HEK293 (cell line): ENCODE results near the gene COTL1.

Source experiments
- BCL11A ChIP-seq: fragments of 450-650 bp; formaldehyde crosslinking; IDR thresholded peaks from 2 replicates; pipeline ENCODE4 v1.5.1; 2016; ENCODE audit warnings: low read depth, missing biosample characterization, missing genetic modification characterization
- CTCF ChIP-seq: fragments of 450-650 bp; formaldehyde crosslinking; IDR thresholded peaks from 2 replicates; pipeline ENCODE4 v1.5.1; 2016; ENCODE audit warnings: missing biosample characterization, missing genetic modification characterization
- HOXA7 ChIP-seq: sonication (generic); formaldehyde crosslinking; IDR thresholded peaks from 2 replicates; pipeline ENCODE4 v1.8.1; 2022; ENCODE audit warnings: missing genetic modification reagents, borderline replicate concordance
- MEIS1 ChIP-seq: sonication (generic); formaldehyde crosslinking; IDR thresholded peaks from 2 replicates; pipeline ENCODE4 v1.8.1; 2022; ENCODE audit warnings: missing genetic modification reagents, mild to moderate bottlenecking, borderline replicate concordance
- REST ChIP-seq: fragments of 450-650 bp; formaldehyde crosslinking; IDR thresholded peaks from 2 replicates; pipeline ENCODE4 v1.5.1; 2016; ENCODE audit warnings: missing biosample characterization, missing genetic modification characterization
- TCF7L2 ChIP-seq: IDR thresholded peaks from 2 replicates; pipeline ENCODE4 v1.6.1; 2011; ENCODE audit warnings: low read depth, mild to moderate bottlenecking, inconsistent platforms, low read length, moderate library complexity, borderline replicate concordance
- ZBTB17 ChIP-seq: fragments of 450-650 bp; formaldehyde crosslinking; IDR thresholded peaks from 2 replicates; pipeline ENCODE4 v1.5.1; 2016; ENCODE audit warnings: missing biosample characterization, missing genetic modification characterization
- ZNF121 ChIP-seq: fragments of 450-650 bp; formaldehyde crosslinking; IDR thresholded peaks from 2 replicates; pipeline ENCODE4 v1.5.1; 2016; ENCODE audit warnings: missing biosample characterization, missing genetic modification characterization
- ZNF174 ChIP-seq: fragments of 450-650 bp; formaldehyde crosslinking; IDR thresholded peaks from 2 replicates; pipeline ENCODE4 v1.5.0; 2017; ENCODE audit warnings: missing biosample characterization, mild to moderate bottlenecking, missing genetic modification characterization
- ZNF311 ChIP-seq: fragments of 450-650 bp; formaldehyde crosslinking; IDR thresholded peaks from 2 replicates; pipeline ENCODE4 v1.5.1; 2017; ENCODE audit warnings: missing biosample characterization, missing genetic modification characterization, borderline replicate concordance
- ZNF768 ChIP-seq: fragments of 450-650 bp; formaldehyde crosslinking; IDR thresholded peaks from 2 replicates; pipeline ENCODE4 v1.5.1; 2018; ENCODE audit warnings: missing biosample characterization, mild to moderate bottlenecking, missing genetic modification characterization
- TF ChIP-seq, protein P1 (sequence below): fragments of 450-650 bp; formaldehyde crosslinking; IDR thresholded peaks from 2 replicates; pipeline ENCODE4 v1.5.1; 2016; ENCODE audit warnings: missing biosample characterization, missing genetic modification characterization
- TF ChIP-seq, protein P2 (sequence below): fragments of 450-650 bp; formaldehyde crosslinking; IDR thresholded peaks from 2 replicates; pipeline ENCODE4 v1.5.1; 2016; ENCODE audit warnings: missing biosample characterization, missing genetic modification characterization, borderline replicate concordance

DNA sequence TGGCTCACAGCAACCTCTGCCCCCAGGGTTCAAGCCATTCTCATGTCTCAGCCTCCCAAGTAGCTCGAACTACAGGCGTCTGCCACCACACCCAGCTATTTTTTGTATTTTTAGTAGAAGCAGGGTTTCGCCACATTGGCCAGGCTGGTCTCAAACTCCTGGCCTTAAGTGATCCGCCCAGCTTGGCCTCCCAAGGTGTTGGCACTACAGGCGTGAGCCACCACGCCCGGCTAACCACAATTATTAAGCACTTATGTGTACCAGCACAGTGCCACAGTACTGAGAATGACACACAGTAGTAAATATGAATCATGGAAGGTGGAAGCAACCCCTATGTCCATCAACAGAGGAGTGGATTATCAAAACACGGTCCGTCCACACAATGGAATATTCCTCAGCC is 49.8 kb downstream of the COTL1 start:
- TF ChIP-seq BCL11A (tag by site-specific recombination), result no peak
- no peak for TF ChIP-seq REST
- no peak for TF ChIP-seq ZNF121 (tag by site-specific recombination)
- no peak for TF ChIP-seq ZNF174
- no peak for TF ChIP-seq CTCF
- TF ChIP-seq ZBTB17 (tag by site-specific recombination), result no peak
- TF ChIP-seq, protein P1, sequence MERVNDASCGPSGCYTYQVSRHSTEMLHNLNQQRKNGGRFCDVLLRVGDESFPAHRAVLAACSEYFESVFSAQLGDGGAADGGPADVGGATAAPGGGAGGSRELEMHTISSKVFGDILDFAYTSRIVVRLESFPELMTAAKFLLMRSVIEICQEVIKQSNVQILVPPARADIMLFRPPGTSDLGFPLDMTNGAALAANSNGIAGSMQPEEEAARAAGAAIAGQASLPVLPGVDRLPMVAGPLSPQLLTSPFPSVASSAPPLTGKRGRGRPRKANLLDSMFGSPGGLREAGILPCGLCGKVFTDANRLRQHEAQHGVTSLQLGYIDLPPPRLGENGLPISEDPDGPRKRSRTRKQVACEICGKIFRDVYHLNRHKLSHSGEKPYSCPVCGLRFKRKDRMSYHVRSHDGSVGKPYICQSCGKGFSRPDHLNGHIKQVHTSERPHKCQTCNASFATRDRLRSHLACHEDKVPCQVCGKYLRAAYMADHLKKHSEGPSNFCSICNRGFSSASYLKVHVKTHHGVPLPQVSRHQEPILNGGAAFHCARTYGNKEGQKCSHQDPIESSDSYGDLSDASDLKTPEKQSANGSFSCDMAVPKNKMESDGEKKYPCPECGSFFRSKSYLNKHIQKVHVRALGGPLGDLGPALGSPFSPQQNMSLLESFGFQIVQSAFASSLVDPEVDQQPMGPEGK (tag by site-specific recombination), result no peak
- TF ChIP-seq MEIS1 (CRISPR knock-in tag), result no peak
- TF ChIP-seq HOXA7 (CRISPR knock-in tag), result no peak
- TF ChIP-seq, protein P2, sequence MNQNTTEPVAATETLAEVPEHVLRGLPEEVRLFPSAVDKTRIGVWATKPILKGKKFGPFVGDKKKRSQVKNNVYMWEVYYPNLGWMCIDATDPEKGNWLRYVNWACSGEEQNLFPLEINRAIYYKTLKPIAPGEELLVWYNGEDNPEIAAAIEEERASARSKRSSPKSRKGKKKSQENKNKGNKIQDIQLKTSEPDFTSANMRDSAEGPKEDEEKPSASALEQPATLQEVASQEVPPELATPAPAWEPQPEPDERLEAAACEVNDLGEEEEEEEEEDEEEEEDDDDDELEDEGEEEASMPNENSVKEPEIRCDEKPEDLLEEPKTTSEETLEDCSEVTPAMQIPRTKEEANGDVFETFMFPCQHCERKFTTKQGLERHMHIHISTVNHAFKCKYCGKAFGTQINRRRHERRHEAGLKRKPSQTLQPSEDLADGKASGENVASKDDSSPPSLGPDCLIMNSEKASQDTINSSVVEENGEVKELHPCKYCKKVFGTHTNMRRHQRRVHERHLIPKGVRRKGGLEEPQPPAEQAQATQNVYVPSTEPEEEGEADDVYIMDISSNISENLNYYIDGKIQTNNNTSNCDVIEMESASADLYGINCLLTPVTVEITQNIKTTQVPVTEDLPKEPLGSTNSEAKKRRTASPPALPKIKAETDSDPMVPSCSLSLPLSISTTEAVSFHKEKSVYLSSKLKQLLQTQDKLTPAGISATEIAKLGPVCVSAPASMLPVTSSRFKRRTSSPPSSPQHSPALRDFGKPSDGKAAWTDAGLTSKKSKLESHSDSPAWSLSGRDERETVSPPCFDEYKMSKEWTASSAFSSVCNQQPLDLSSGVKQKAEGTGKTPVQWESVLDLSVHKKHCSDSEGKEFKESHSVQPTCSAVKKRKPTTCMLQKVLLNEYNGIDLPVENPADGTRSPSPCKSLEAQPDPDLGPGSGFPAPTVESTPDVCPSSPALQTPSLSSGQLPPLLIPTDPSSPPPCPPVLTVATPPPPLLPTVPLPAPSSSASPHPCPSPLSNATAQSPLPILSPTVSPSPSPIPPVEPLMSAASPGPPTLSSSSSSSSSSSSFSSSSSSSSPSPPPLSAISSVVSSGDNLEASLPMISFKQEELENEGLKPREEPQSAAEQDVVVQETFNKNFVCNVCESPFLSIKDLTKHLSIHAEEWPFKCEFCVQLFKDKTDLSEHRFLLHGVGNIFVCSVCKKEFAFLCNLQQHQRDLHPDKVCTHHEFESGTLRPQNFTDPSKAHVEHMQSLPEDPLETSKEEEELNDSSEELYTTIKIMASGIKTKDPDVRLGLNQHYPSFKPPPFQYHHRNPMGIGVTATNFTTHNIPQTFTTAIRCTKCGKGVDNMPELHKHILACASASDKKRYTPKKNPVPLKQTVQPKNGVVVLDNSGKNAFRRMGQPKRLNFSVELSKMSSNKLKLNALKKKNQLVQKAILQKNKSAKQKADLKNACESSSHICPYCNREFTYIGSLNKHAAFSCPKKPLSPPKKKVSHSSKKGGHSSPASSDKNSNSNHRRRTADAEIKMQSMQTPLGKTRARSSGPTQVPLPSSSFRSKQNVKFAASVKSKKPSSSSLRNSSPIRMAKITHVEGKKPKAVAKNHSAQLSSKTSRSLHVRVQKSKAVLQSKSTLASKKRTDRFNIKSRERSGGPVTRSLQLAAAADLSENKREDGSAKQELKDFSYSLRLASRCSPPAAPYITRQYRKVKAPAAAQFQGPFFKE (tag by site-specific recombination), result no peak
- TF ChIP-seq ZNF311, result no peak
- no peak for TF ChIP-seq ZNF768 (tag by site-specific recombination)
- no peak for TF ChIP-seq TCF7L2
